ENCODE results near the gene ST6GALNAC5.
"Not testable (repeated sequence)": the region's sequence is repeated elsewhere in the genome, so short reads cannot be mapped to it uniquely, and the experiment has no call there.

ST6GALNAC5 gene

DNA sequence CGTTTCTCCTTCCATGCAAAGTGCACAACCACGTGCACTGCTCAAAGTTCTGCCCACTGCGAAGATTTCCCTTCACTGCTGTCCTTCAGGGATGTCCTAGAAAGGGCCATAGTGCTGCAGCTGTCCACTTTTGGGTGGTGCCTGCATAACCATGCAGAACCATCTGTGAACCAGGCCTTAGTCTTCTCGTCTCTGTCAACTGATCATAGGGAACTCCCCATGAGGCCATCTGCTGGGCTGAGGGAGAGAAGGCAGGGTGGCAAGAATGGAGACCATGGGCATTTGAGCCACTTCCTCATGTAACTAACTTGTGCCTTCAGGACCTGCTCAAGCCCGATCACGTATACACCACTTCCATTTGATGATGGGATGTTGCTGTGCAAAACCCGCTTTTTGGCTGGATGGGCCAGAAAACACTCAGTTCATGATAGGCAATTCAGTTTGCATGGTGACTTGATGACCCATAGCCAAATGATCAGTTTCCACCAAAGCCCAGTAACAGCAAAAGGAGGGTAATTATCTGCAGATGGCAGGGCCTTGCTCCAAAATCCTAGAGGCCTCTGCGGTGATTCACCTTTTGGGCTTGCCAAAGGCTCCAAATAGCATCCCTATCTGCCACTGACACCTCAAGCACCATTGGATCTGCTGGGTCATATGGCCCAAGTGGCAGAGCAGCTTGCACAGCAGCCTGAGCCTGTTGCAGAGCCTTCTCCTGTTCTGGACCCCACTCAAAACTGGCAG is 9.5 kb downstream of the ST6GALNAC5 start:
- peaks cover 5% of the 10 kb centered on the region for H3K9me3 Mint-ChIP-seq
- H3K4me3 Mint-ChIP-seq, result no peak overlapping the region
- no peaks in the 10 kb centered on the region for H3K27me3 Mint-ChIP-seq (ENCODE audit: low read depth)
- TF ChIP-seq, protein P1, sequence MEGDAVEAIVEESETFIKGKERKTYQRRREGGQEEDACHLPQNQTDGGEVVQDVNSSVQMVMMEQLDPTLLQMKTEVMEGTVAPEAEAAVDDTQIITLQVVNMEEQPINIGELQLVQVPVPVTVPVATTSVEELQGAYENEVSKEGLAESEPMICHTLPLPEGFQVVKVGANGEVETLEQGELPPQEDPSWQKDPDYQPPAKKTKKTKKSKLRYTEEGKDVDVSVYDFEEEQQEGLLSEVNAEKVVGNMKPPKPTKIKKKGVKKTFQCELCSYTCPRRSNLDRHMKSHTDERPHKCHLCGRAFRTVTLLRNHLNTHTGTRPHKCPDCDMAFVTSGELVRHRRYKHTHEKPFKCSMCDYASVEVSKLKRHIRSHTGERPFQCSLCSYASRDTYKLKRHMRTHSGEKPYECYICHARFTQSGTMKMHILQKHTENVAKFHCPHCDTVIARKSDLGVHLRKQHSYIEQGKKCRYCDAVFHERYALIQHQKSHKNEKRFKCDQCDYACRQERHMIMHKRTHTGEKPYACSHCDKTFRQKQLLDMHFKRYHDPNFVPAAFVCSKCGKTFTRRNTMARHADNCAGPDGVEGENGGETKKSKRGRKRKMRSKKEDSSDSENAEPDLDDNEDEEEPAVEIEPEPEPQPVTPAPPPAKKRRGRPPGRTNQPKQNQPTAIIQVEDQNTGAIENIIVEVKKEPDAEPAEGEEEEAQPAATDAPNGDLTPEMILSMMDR (IDR thresholded peaks at IDR 0.05; ENCODE audit: unreplicated experiment in 3 of 3), result no peak
- peaks cover 4% of the 10 kb centered on the region for H3K4me1 Mint-ChIP-seq
- H3K36me3 Mint-ChIP-seq (ENCODE audit: low read depth), result peaks cover 8% of the 10 kb centered on the region
- no peak overlapping the region for H3K27ac Mint-ChIP-seq

DNA sequence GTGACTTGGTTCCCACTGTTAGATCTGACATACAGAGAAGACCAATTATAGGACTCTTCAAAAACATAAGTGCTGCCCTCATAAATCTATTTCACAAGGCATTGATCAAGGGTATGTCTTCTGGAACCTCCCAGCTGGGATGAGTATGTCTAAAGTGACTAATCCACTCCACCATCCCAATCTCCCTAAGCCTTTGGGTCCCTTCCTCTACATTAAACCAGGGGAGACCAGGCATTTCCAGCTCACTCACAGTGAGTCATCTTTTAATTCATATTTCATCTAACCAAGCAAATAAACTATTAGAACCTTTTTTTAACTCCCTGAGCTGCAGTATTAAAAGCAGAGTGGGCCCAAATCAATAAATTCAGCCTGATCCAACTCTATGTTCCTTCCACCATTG is 11.7 kb downstream of the ST6GALNAC5 start:
- H3K27me3 Mint-ChIP-seq (ENCODE audit: low read depth); H3K4me3 Mint-ChIP-seq; H3K4me1 Mint-ChIP-seq; H3K27ac Mint-ChIP-seq; H3K9me3 Mint-ChIP-seq; H3K36me3 Mint-ChIP-seq (ENCODE audit: low read depth): not testable (repeated sequence)

DNA sequence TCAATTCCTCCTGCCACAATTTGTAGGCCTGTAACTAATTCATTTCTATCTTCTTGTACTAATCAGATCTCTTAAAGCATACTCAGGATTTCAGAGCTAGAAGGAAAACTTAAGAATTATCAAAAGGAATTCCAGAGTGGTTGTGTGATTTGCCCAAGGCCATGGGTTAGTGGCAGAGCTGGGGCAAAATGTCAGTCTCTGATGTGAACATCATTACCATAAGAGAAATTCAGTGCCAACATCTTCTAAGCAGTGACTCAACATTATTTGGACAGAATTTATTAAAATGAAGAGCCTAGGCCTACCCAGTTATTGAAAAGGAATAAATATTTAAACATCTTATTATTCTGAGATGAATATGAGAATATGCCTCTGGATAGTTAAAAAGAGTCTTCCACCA is 14.5 kb downstream of the ST6GALNAC5 start:
- Mint-ChIP-seq H3K27me3 (ENCODE audit: low read depth) (no peaks in the 10 kb centered on the region), H3K27ac (no peak overlapping the region), H3K36me3 (ENCODE audit: low read depth) (no peaks in the 10 kb centered on the region), H3K9me3 (no peaks in the 10 kb centered on the region), H3K4me3 (no peak overlapping the region), H3K4me1 (no peaks in the 10 kb centered on the region)
- TF ChIP-seq, protein P1 (IDR thresholded peaks at IDR 0.05; ENCODE audit: unreplicated experiment in 3 of 3), result no peak

DNA sequence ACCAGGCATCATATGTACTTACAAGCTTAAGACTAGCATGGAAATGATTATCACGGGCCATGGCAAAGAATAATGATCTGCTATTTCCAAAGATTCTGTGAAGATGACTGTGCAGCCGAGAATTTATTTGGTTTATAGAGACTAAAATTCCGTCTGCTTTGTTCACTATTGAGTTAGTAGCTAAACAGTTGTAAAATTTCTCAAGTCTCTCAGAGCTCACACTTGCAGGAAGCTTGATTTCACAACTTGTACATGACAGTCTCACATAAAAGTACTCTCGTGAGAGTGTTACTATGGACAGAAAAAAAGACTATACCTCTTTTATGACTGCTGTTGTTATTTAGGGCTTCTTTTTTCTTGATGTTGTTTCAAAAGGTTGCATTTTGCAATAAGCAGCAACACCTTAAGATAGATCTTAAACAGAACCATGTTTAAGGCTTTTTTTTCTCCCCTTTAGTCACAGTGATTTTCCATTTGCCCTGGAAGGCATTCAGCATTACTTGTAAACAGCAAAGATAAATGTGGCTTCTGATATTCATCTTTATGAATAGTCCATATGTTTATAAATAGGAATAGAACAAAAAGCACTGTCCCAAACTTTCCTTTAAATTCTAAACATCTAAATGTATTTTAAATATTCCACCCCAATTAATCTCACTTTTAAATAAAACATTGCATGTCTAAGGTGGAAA is 24.8 kb downstream of the ST6GALNAC5 start:
- H3K36me3 Mint-ChIP-seq (ENCODE audit: low read depth), result no peaks in the 10 kb centered on the region
- no peaks in the 10 kb centered on the region for H3K27me3 Mint-ChIP-seq (ENCODE audit: low read depth)
- TF ChIP-seq, protein P1 (IDR thresholded peaks at IDR 0.05; ENCODE audit: unreplicated experiment in 3 of 3), result no peak
- H3K27ac Mint-ChIP-seq, result no peak overlapping the region
- no peak overlapping the region for H3K4me3 Mint-ChIP-seq
- H3K4me1 Mint-ChIP-seq, result peaks cover 6% of the 10 kb centered on the region
- peaks cover 11% of the 10 kb centered on the region for H3K9me3 Mint-ChIP-seq

DNA sequence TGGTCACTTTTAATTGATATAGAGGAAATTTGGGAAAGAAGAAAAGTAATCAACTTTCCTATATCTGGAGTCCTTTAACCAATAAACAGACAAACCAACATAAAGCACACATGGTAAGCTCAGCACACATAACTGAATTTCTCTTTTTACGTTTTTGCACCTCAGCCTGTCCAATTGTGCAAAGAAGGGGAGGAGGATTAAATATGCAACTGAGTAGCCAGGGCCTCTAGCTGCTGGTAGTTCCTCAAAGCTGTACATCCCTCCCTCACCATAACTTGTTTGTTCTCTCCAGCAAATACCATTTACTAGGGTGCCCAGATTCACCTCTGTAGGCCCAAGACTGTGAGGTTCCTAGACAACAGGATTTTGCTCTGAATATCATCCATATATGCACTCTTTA is 25.4 kb downstream of the ST6GALNAC5 start:
- H3K4me3 Mint-ChIP-seq, result no peak overlapping the region
- no peaks in the 10 kb centered on the region for H3K27me3 Mint-ChIP-seq (ENCODE audit: low read depth)
- H3K4me1 Mint-ChIP-seq, result peaks cover 6% of the 10 kb centered on the region
- H3K36me3 Mint-ChIP-seq (ENCODE audit: low read depth), result no peaks in the 10 kb centered on the region
- H3K9me3 Mint-ChIP-seq, result peaks cover 11% of the 10 kb centered on the region
- TF ChIP-seq, protein P1 (IDR thresholded peaks at IDR 0.05; ENCODE audit: unreplicated experiment in 3 of 3), result no peak
- no peak overlapping the region for H3K27ac Mint-ChIP-seq

DNA sequence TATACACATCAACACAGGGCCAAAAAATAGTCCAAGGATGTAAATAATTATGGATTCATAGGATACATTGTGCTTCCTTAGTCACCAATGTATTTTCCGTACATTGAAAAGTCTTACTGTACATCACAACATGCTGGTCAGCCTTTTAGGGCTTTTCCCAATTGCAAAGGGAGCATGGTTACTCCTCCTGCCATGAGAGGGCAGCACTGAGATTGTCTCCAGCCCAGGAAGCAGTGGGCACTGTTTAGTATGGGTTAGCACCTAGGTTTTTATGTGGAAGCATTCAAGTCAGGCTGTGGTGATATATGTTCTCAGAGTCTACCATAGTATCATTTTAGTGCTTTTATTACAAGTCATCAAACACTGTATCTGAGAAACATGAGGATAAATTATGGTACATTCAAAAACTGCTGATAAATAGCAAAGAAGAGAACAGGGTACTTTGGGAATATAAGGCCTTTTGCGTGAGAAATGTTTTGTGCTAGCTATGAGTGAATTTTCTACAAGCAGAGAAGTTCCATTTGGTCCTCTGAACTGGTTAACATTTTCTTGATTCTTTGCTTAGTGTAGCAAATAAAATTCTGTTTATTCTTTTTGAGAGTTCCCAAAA is 34.0 kb downstream of the ST6GALNAC5 start:
- Mint-ChIP-seq H3K9me3 (no peaks in the 10 kb centered on the region), H3K4me3 (no peak overlapping the region), H3K27ac (no peak overlapping the region), H3K36me3 (ENCODE audit: low read depth) (no peaks in the 10 kb centered on the region), H3K27me3 (ENCODE audit: low read depth) (no peaks in the 10 kb centered on the region), H3K4me1 (no peaks in the 10 kb centered on the region)
- TF ChIP-seq, protein P1 (IDR thresholded peaks at IDR 0.05; ENCODE audit: unreplicated experiment in 3 of 3), result peak; percentile 43 to 70 (median 63)
